Muscle layer of duodenum (tissue), 2 donors: Measurements from ENCODE around the gene CWC27.

Experiments
- H3K27ac ChIP-seq: one replicate; pipeline ENCODE4 v1.7.0; 2013; ENCODE audit warnings: mild to moderate bottlenecking, low read length
- H3K27me3 ChIP-seq: one replicate; pipeline ENCODE4 v1.7.0; 2013; ENCODE audit warnings: low read depth, mild to moderate bottlenecking, control low read depth, low read length
- H3K36me3 ChIP-seq, 2 donors: one replicate each; pipeline ENCODE4 v1.7.0; 2013; ENCODE audit warnings: low read length in 2 of 2, control low read depth in 1 of 2, mild to moderate bottlenecking in 1 of 2; ENCODE audit not compliant: insufficient read depth in 2 of 2, control insufficient read depth in 1 of 2
- H3K4me1 ChIP-seq, 2 donors: one replicate each; pipeline ENCODE4 v1.7.0; 2013; ENCODE audit warnings: low read length in 2 of 2, mild to moderate bottlenecking in 2 of 2, control low read depth in 1 of 2, moderate library complexity in 1 of 2; ENCODE audit not compliant: insufficient read depth in 2 of 2, control insufficient read depth in 1 of 2
- H3K4me3 ChIP-seq, 2 donors: one replicate each; pipeline ENCODE4 v1.7.0; 2013; ENCODE audit warnings: low read length in 2 of 2, low read depth in 1 of 2, mild to moderate bottlenecking in 1 of 2
- H3K9me3 ChIP-seq, 2 donors: one replicate each; pipeline ENCODE4 v1.7.0; 2013; ENCODE audit warnings: low read length in 2 of 2, control low read depth in 1 of 2, mild to moderate bottlenecking in 1 of 2; ENCODE audit not compliant: control insufficient read depth in 1 of 2
- donor health status: healthy.

Gene CWC27

GRCh38 chr5:64763948-64764503 is 4.7 kb upstream of the CWC27 start:
- no peak overlapping the region for H3K27ac ChIP-seq
- H3K4me1 ChIP-seq: peaks cover 17 to 28% of the 10 kb centered on the region in 2 donors
- peaks cover 6% of the 10 kb centered on the region in 2 donors for H3K36me3 ChIP-seq
- H3K4me3 ChIP-seq: no peak overlapping the region
- H3K27me3 ChIP-seq: no peaks in the 10 kb centered on the region
- H3K9me3 ChIP-seq: no peaks in the 10 kb centered on the region

GRCh38 chr5:64765804-64766504 is 2.8 kb upstream of the CWC27 start:
- H3K27ac ChIP-seq: no peak overlapping the region
- H3K4me3 ChIP-seq: no peak overlapping the region
- H3K4me1 ChIP-seq: peaks cover 33 to 38% of the 10 kb centered on the region in 2 donors
- no peaks in the 10 kb centered on the region for H3K27me3 ChIP-seq
- H3K36me3 ChIP-seq: peaks cover 6% of the 10 kb centered on the region in 2 donors
- H3K9me3 ChIP-seq: no peaks in the 10 kb centered on the region

- Histone ChIP-seq H3K36me3 (peaks cover 0 to 6% of the 10 kb centered on the region in 2 donors), H3K4me1 (peaks cover 33 to 38% of the 10 kb centered on the region in 2 donors)
These were observed 1.8 kb upstream of the CWC27 start for GRCh38 chr5:64766941-64767340.

GRCh38 chr5:64767959-64768357 is 772 bp upstream of the CWC27 start:
- Histone ChIP-seq H3K9me3 (no peaks in the 10 kb centered on the region), H3K36me3 (peaks cover 0 to 6% of the 10 kb centered on the region in 2 donors), H3K4me3 (peak overlapping the region; percentile 98 to 99), H3K27ac (peak overlapping the region; percentile 96), H3K27me3 (no peaks in the 10 kb centered on the region), H3K4me1 (peaks cover 33 to 38% of the 10 kb centered on the region in 2 donors)

More at GRCh38 chr5:64766941-64767340, 1.8 kb upstream of the CWC27 start:
- Histone ChIP-seq H3K27me3 (no peaks in the 10 kb centered on the region), H3K27ac (no peak overlapping the region), H3K9me3 (no peaks in the 10 kb centered on the region), H3K4me3 (peak overlapping the region; percentile 98 to 99)

- H3K27ac ChIP-seq: no peak overlapping the region
- H3K4me1 ChIP-seq: peaks cover 33 to 34% of the 10 kb centered on the region in 2 donors
These were observed 1.1 kb downstream of the CWC27 start for GRCh38 chr5:64769855-64770254.

GRCh38 chr5:64771736-64772135 is 3.0 kb downstream of the CWC27 start:
- Histone ChIP-seq H3K4me1 (peaks cover 23 to 28% of the 10 kb centered on the region in 2 donors), H3K36me3 (peaks cover 0 to 16% of the 10 kb centered on the region in 2 donors)

More at GRCh38 chr5:64769855-64770254, 1.1 kb downstream of the CWC27 start:
- peaks cover 0 to 2% of the 10 kb centered on the region in 2 donors for H3K36me3 ChIP-seq
- no peaks in the 10 kb centered on the region for H3K9me3 ChIP-seq
- H3K27me3 ChIP-seq: no peaks in the 10 kb centered on the region
- H3K4me3 ChIP-seq: peak overlapping the region; percentile 98 to 99

GRCh38 chr5:64773533-64773932 is 4.8 kb downstream of the CWC27 start:
- peaks cover 0 to 16% of the 10 kb centered on the region in 2 donors for H3K36me3 ChIP-seq
- H3K27me3 ChIP-seq: no peaks in the 10 kb centered on the region
- peaks cover 16 to 19% of the 10 kb centered on the region in 2 donors for H3K4me1 ChIP-seq
- H3K27ac ChIP-seq: no peak overlapping the region
- H3K4me3 ChIP-seq: no peak overlapping the region
- H3K9me3 ChIP-seq: no peaks in the 10 kb centered on the region

More at GRCh38 chr5:64771736-64772135, 3.0 kb downstream of the CWC27 start:
- Histone ChIP-seq H3K27me3 (no peaks in the 10 kb centered on the region), H3K27ac (no peak overlapping the region), H3K9me3 (no peaks in the 10 kb centered on the region), H3K4me3 (no peak overlapping the region)

- peaks cover 4 to 9% of the 10 kb centered on the region in 2 donors for H3K4me1 ChIP-seq
- H3K36me3 ChIP-seq: peaks cover 0 to 16% of the 10 kb centered on the region in 2 donors
- H3K9me3 ChIP-seq: no peaks in the 10 kb centered on the region
- no peaks in the 10 kb centered on the region for H3K27me3 ChIP-seq
- H3K27ac ChIP-seq: no peak overlapping the region
- no peak overlapping the region for H3K4me3 ChIP-seq
These were observed 6.6 kb downstream of the CWC27 start for GRCh38 chr5:64775291-64775690.

- no peak overlapping the region for H3K27ac ChIP-seq
- no peak overlapping the region for H3K4me3 ChIP-seq
- H3K27me3 ChIP-seq: no peaks in the 10 kb centered on the region
- no peaks in the 10 kb centered on the region for H3K9me3 ChIP-seq
- peaks cover 0 to 8% of the 10 kb centered on the region in 2 donors for H3K36me3 ChIP-seq
- no peaks in the 10 kb centered on the region for H3K4me1 ChIP-seq
These were observed 15.8 kb downstream of the CWC27 start for GRCh38 chr5:64784451-64785025.

GRCh38 chr5:64786372-64786771 is 17.6 kb downstream of the CWC27 start:
- H3K4me3 ChIP-seq: no peak overlapping the region
- H3K4me1 ChIP-seq: no peaks in the 10 kb centered on the region
- peaks cover 0 to 20% of the 10 kb centered on the region in 2 donors for H3K36me3 ChIP-seq
- no peaks in the 10 kb centered on the region for H3K27me3 ChIP-seq
- no peaks in the 10 kb centered on the region for H3K9me3 ChIP-seq
- no peak overlapping the region for H3K27ac ChIP-seq

GRCh38 chr5:64788156-64788555 is 19.4 kb downstream of the CWC27 start:
- Histone ChIP-seq H3K4me1 (no peaks in the 10 kb centered on the region), H3K27ac (no peak overlapping the region), H3K27me3 (no peaks in the 10 kb centered on the region), H3K4me3 (no peak overlapping the region), H3K36me3 (peaks cover 0 to 20% of the 10 kb centered on the region in 2 donors), H3K9me3 (no peaks in the 10 kb centered on the region)
